HG03103 (cell line): ENCODE results near the gene ARHGEF11.

Experiments used
- ATAC-seq: cut with Tn5 transposase; IDR thresholded peaks from one replicate; pipeline ENCODE4 v1.9.1; 2021; ENCODE audit warnings: low read depth; ENCODE audit not compliant: unreplicated experiment

The ARHGEF11 gene

GRCh38 chr1:156898971-156899664 is 146.4 kb downstream of the ARHGEF11 start:
- no peak for ATAC-seq

GRCh38 chr1:156898161-156898566 is 147.4 kb downstream of the ARHGEF11 start:
- ATAC-seq: no peak

GRCh38 chr1:156897078-156897825 is 148.3 kb downstream of the ARHGEF11 start:
- ATAC-seq: no peak

- ATAC-seq: no peak
Observed at GRCh38 chr1:156896490-156897033, 149.0 kb downstream of the ARHGEF11 start.

GRCh38 chr1:156895927-156896326 is 149.6 kb downstream of the ARHGEF11 start:
- no peak for ATAC-seq

GRCh38 chr1:156895455-156895812 is 150.1 kb downstream of the ARHGEF11 start:
- no peak for ATAC-seq

GRCh38 chr1:156894711-156895454 is 150.7 kb downstream of the ARHGEF11 start:
- ATAC-seq: no peak

- no peak for ATAC-seq
Observed at GRCh38 chr1:156894001-156894400, 151.5 kb downstream of the ARHGEF11 start.

- no peak for ATAC-seq
Observed at GRCh38 chr1:156893048-156893953, 152.2 kb downstream of the ARHGEF11 start, which contains the start of gene PEAR1. PEAR1 (plus strand) TSS chr1:156893718; CDS start chr1:156903927, 10,209 bp downstream.

GRCh38 chr1:156892190-156893047 is 153.1 kb downstream of the ARHGEF11 start:
- ATAC-seq: peak; percentile 52

GRCh38 chr1:156889802-156890580 is 155.6 kb downstream of the ARHGEF11 start:
- ATAC-seq: no peak

- ATAC-seq: no peak
Observed at GRCh38 chr1:156887734-156888133, 157.8 kb downstream of the ARHGEF11 start.

- ATAC-seq: no peak
Observed at GRCh38 chr1:156887317-156887716, 158.2 kb downstream of the ARHGEF11 start.

- no peak for ATAC-seq
Observed at GRCh38 chr1:156886583-156887281, 158.8 kb downstream of the ARHGEF11 start.

GRCh38 chr1:156885880-156886355 is 159.6 kb downstream of the ARHGEF11 start:
- ATAC-seq: no peak

- ATAC-seq: no peak
Observed at GRCh38 chr1:156885314-156885713, 160.2 kb downstream of the ARHGEF11 start.
